NB4 (cell line): Measurements from ENCODE around the gene VAMP5.

Experiments
- CTCF ChIP-seq: IDR thresholded peaks from one replicate; pipeline ENCODE4 v1.5.1; 2012; ENCODE audit warnings: low read depth, low read length
- POLR2A ChIP-seq: IDR thresholded peaks from 2 replicates; pipeline ENCODE4 v1.6.1; 2011; ENCODE audit warnings: mild to moderate bottlenecking; ENCODE audit not compliant: insufficient read length; ENCODE audit errors: extremely low read depth

GRCh38 chr2:85549095-85549494 is 35.1 kb upstream of the VAMP5 start:
- TF ChIP-seq CTCF: no peak
- no peak for TF ChIP-seq POLR2A
